Retinal pigment epithelial cell (primary cell): Measurements from ENCODE around the gene UBE4A.

Experiments used
- DNase-seq: peaks from one replicate; pipeline ENCODE4 v3.0.0-alpha.2; 2010; ENCODE audit warnings: low read depth
- H3K4me3 ChIP-seq: 2 replicates; pipeline ENCODE4 v1.5.1; 2011; ENCODE audit warnings: mild to moderate bottlenecking, low read length, control low read depth, moderate library complexity
- TF ChIP-seq, protein P1 (sequence below): conservative IDR thresholded peaks from 2 replicates; pipeline ENCODE4 v1.5.1; 2011; ENCODE audit warnings: low read depth, low read length, control low read depth, inconsistent platforms

The UBE4A gene

DNA sequence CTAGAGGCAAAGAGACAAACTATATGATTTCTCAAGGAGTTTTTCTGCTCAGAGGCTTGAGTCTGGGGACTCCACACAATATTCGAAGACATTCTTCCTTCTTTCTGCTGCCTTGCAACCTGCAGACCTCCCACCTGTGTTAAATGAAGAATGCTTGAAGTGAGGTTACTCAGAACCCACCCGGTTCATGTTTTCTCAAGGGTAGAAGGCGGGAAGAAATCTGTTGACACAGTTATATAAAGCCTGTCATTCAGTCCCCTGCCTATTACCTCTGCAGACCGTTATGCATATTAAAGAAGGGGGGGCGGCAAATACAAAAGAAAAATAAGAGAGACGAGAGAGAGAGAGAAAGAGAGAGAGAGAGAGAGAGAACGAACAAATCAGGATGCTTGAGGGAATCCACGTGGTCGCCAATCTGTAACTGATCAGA is 74.7 kb downstream of the UBE4A start:
- H3K4me3 ChIP-seq: peak overlapping the region; percentile 77
- TF ChIP-seq, protein P1, sequence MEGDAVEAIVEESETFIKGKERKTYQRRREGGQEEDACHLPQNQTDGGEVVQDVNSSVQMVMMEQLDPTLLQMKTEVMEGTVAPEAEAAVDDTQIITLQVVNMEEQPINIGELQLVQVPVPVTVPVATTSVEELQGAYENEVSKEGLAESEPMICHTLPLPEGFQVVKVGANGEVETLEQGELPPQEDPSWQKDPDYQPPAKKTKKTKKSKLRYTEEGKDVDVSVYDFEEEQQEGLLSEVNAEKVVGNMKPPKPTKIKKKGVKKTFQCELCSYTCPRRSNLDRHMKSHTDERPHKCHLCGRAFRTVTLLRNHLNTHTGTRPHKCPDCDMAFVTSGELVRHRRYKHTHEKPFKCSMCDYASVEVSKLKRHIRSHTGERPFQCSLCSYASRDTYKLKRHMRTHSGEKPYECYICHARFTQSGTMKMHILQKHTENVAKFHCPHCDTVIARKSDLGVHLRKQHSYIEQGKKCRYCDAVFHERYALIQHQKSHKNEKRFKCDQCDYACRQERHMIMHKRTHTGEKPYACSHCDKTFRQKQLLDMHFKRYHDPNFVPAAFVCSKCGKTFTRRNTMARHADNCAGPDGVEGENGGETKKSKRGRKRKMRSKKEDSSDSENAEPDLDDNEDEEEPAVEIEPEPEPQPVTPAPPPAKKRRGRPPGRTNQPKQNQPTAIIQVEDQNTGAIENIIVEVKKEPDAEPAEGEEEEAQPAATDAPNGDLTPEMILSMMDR: no peak
- DNase-seq: no peak

DNA sequence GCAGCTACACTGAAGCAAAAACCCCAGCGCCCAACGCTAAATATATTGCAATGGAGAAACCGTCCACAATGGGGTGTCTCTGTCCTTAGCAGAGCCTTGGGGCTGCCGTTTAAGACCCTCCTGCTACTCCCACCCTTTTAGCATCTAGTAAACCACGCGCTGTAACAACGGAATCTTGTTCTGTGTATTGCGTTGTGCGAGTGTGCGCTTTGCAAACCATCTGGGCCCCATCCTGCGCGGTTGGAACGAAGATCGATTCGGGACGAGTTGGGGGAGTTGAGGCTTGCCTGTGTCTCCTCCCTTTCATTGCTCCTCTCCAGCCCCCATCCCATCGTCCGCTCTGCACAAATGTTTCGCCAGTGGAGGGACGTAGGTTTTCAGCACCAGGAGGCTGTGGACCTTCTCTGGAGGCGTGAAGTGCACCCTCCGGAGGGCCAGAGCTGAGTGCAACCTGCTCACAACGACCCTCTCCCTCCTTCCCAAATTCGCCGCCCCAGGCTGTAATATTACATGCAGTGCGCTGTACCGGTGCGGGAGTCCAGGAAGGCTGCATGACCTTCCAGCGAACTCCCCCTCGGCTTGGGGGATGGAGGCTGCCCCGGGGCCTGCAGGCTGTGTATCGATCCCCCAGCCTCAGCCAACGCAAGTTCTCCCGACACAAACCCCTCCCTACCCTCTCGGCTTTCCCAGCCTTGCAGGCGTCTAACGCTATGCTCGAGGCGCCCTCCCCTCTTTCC is 75.3 kb downstream of the UBE4A start:
- TF ChIP-seq, protein P1: no peak
- no peak for DNase-seq
- peak overlapping the region; percentile 77 for H3K4me3 ChIP-seq

DNA sequence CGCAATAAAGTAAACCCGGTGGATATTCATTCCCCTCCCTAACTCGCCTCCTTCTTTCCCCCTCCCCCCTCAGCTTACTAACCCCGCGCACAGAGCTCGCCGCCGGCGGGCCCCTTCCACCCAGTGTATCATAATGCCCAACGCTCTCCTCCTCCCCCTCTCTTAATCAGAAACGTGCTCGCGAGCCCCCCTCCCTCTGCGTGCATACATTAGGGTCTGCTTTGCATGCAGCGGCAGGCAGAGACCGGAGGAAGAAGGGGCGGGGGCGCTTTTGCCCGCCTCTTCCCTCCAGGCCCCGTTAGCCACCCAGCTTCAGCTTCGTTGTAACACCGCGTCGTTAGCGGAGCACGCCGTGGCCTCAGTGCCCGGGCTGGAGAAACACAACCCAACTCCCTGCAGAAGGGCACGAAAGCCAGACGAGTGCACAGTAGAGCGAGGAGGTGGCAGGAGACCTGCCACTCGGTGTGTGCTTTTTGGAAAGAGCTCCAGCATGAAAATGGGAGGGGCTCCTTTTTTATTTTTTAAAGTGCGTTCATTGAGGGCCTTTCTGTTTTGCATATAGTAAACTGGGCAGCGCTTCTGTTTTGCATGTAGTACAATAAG is 76.0 kb downstream of the UBE4A start:
- H3K4me3 ChIP-seq: peak overlapping the region; percentile 77
- no peak for DNase-seq
- TF ChIP-seq, protein P1: no peak

DNA sequence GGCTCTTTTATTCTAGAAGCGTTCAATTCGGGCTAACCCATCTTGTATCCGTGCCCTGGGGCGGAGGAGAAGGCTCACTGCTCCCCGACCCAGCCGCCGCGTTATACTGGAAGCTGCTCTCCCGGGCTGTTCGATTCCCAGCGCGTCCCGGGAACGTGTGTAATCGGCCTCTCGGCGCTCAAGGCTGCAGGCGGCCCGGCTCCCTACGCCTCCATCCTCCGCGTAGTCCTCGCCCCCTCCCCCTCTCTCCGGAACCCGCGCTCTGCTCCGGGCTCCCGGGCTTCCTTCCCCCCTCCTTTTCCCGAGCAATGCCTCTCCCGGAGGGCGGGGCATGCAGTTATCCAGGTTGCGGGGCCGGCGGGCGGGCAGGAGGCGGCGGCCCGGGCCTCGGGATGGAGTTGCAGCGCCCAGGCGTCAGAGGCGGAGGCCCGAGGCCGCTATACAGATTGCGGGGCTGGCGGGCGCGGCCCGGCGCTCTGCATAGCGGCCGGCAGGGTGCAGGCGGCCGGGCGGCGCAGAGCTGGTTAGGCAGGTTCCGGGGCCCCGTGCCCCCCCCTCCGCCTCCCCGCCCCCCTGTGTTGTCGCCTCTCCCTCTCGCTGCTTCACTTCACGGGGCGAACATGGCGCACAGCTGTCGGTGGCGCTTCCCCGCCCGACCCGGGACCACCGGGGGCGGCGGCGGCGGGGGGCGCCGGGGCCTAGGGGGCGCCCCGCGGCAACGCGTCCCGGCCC is 76.7 kb downstream of the UBE4A start, which contains the start of gene KMT2A:
KMT2A (plus strand) TSS at position 600 of the 732 bp plus-strand sequence; CDS start at position 621, 21 bp downstream.
- TF ChIP-seq, protein P1: no peak
- peak within 1 kb of the TSS; percentile 81 for H3K4me3 ChIP-seq

DNA sequence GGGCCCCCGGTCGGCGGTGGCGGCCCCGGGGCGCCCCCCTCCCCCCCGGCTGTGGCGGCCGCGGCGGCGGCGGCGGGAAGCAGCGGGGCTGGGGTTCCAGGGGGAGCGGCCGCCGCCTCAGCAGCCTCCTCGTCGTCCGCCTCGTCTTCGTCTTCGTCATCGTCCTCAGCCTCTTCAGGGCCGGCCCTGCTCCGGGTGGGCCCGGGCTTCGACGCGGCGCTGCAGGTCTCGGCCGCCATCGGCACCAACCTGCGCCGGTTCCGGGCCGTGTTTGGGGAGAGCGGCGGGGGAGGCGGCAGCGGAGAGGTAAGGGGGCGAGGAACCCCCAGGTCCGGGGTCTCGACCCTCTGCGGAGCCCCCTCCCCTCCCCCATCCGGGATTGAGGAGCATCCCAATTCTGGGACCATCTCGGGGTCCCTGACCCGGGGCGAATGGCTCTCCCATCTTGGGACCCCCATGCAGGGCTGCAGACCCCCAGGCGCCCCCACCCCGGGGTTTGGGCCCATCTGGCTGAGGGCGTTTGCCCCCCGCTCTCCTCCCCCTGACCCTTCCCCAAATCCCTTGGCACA is 77.3 kb downstream of the UBE4A start:
- no peak for DNase-seq
- peak overlapping the region; percentile 81 for H3K4me3 ChIP-seq
- TF ChIP-seq, protein P1: no peak

More for the DNA sequence above, 76.7 kb downstream of the UBE4A start, which contains the start of gene KMT2A:
- DNase-seq: peak; percentile 82

DNA sequence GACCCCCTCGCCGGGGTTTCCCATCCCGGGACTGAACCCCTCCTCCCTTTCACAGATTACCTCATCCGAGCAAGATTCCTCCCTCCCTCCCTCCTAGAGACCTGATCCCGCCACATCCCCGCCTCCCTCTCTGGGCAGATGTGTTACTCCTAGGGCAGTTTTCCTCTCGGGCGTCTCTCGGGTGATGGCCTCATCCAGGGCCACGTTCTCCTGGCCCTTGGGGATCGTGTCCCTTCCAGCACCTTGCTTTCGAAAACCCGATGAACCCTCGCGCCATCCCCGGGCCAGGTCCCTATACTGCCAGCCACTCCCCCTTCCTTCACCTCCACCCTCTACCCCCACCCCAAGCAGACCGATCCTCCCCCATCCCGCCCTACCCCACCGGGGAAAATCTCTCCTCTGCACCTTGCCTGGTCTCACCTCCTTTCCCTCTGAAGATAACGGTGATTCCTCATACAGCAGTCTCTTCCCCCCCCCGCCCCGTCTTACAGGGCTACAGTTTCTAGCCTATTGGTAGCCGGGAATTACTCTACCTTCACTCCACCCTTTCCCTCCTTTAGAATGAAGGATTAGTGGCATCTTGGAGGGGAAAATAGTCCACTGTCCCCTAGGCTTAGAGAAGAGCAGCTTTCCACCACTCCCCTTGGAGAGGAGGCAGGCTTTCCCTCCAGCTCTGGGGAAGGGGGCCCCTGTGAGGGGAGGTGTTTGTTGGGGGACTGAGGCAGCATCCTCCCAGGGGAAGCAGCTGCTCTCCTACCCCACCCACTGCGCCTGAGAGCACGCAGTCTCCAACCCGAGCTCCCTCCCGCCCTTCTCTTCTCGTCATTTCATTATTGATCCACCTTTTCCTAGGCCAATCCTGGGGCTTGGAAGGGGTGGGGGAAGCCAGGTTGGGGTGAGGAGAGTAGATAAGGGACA is 78.1 kb downstream of the UBE4A start:
- no peak for DNase-seq
- peak overlapping the region; percentile 81 for H3K4me3 ChIP-seq
- TF ChIP-seq, protein P1: no peak
